Kidney capillary endothelial cell (primary cell): ENCODE data around the gene PTF1A.
A peak's percentile ranks its signal among the peaks of the same experiment; 100 is the strongest.

Experiments used
- DNase-seq: peaks from one replicate; pipeline ENCODE4 v3.0.0-alpha.2; 2018; ENCODE audit warnings: low spot score

Gene PTF1A, protein sequence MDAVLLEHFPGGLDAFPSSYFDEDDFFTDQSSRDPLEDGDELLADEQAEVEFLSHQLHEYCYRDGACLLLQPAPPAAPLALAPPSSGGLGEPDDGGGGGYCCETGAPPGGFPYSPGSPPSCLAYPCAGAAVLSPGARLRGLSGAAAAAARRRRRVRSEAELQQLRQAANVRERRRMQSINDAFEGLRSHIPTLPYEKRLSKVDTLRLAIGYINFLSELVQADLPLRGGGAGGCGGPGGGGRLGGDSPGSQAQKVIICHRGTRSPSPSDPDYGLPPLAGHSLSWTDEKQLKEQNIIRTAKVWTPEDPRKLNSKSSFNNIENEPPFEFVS

DNA sequence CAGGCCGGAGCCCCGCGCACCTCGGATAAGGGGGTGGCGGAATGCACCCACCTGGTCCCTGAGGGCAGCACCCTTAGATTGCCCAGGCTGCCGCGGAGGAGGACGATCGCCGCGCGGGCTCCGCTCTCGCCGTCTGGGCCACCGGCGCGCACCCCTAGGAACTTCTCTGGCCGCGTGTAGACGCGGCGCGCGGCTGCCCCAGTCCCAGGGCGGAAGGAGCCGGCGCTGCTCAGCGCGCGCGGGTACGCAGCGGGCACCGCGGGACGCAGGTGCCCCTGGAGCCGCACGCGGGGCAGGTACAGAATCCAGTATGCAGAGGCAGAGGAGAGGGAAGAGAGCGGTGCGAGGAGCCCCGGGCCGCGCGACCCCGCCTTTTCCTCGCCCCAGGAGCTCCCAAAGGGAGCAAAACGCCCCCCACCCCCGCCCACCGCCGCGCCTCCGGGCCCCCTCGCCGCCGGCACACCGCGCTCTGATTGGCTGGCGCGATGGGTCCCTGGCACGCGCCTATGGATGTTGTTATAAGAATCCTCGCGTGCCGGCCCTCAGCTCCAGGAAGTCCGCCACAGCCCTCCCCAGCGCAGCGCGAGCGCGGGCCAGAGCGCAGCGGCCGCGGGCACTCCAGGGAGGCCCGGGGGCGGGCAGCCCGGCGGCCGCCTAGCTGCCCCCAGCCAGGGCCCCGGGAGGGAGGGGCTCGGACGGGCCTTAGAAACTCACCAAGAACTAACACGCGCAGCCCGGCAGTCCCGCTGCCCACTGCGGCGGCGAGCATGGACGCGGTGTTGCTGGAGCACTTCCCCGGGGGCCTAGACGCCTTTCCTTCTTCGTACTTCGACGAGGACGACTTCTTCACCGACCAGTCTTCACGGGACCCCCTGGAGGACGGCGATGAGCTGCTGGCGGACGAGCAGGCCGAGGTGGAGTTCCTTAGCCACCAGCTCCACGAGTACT lies at the start of gene PTF1A:
TSS of gene PTF1A (plus strand) at position 549 of the 948 bp plus-strand sequence. CDS start at position 768, 219 bp downstream.
- no peak for DNase-seq

DNA sequence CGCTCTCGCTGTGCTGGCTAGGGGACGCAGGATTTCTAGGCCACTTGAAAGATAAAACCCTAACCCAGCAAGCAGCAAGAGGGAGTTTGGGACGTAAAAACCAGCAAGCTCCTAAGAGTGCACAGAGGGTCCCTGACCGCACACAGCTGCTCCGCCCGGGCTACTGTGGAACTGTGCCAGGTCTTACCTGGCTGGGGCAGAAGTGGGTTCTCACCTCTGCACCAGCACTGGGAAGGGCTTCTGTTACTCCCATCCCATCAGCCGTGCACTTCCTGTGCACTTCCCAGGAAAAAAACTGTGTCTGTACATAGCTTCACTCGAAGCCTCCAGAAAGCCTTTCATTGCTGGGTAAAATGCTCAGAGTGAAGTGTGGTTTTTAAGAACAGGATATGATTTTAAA lies 45.9 kb upstream of the PTF1A start:
- no peak for DNase-seq

DNA sequence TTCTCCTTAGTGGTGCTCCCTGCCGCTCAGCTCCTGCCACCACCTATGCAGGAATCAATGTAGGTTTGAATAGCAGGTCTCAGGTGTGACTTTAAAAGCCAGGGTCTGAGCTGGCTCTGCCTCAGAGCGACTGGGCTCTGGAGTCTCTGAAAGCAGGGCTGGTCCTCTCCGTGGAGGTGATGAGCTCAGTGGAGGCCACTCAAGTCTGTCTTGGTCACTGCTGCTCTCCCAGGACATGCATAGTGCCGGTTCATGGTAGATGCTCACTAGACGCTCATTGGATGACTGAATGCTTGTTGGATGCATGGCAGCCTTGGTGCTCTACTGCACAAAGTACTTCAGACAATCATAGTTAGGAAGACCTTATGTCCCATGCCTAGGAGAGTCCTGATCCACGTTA lies 45.1 kb upstream of the PTF1A start:
- DNase-seq: no peak

DNA sequence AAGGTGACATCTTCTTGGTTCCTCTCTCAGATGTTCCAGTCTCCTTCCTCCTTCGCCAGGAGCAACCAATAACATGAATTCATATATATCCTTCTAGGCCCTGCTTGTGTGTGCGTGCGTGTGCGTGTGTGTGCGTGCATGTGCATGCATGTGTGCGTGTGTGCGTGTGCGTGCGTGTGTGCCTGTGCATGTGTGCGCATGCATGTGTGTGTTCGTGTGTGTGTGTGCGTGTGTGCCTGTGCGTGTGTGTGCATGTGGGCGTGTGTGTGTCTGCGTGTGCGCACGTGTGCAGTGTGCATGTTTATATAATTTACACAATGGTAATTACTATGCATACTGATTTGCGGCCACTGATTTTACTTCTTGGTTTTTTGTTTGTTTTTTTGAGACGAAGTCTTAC lies 43.9 kb upstream of the PTF1A start:
- no peak for DNase-seq

DNA sequence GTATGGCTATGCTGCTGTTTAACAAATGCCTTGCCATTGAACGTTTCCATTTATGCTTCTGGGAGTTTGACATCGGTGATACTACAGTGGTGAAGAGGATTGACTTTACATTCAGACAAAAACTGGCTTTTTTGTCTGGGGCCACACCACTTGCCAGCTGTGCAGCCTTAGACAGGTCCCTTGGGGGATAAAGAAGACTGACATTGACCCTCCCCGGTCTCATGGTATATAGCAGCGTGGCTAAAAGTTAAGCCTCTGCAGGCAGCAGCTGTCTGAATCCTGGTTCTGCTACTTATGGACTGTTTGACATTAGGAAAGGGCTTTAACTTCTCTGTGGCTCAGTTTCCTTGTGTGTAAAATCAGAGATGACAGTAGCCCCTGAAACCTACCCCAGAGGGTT lies 42.0 kb upstream of the PTF1A start:
- no peak for DNase-seq

DNA sequence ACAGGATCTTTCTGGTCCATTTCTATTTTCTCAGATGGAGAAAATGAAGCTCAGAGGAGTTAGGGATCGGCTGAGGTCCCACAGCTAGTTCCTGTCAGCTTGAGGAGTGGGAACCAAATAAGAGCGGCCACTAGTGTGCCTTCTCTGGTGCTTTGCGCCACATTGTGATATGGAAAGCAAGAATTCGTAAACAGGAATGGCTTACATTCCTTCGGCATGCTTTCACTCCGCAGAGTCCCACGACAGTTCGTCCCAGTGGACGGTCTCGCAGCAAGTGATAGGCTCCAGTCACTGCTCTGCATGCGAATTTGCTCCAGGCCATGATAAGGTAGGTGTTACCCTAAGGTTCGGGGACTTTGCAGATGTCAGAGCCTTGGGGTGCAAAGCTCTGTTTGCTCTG lies 41.5 kb upstream of the PTF1A start:
- no peak for DNase-seq

DNA sequence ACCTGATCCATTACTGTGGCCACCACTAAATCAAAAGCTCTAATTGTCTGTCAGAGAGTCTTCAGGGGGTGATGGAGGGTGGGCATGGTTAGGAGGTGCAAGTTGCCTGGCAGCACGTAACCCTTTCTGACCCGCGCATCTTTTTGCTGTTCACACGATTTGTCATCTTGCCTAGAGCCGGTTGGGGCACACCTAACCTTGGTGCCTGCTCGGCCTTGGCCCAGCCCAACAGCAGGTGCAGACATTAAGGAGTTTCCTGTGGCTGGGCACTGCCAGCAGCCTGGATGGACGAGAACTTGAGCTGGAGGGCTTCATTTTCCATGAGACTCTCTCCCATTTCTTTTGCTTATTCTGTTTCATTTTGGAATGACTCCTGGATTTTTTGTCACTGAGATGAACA lies 41.0 kb upstream of the PTF1A start:
- no peak for DNase-seq

DNA sequence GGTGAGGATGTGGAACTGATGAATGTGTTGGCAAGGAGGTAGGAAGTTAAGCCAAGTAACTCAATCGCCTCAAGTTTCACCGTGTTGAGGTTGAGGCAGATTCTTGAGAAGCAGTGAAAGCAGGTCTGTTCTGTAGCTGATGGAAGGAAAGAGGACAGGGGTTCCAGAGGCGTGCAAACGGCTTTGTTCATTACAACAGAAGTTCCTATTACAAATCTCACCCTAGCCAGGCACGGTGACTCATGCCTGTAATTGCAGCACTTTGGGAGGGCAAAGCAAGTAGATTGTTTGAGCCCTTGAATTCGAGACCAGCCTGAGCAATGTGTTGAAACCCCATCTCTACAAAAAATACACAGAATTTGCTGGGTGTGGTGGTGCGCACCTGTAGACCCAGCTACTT lies 36.9 kb upstream of the PTF1A start:
- no peak for DNase-seq

DNA sequence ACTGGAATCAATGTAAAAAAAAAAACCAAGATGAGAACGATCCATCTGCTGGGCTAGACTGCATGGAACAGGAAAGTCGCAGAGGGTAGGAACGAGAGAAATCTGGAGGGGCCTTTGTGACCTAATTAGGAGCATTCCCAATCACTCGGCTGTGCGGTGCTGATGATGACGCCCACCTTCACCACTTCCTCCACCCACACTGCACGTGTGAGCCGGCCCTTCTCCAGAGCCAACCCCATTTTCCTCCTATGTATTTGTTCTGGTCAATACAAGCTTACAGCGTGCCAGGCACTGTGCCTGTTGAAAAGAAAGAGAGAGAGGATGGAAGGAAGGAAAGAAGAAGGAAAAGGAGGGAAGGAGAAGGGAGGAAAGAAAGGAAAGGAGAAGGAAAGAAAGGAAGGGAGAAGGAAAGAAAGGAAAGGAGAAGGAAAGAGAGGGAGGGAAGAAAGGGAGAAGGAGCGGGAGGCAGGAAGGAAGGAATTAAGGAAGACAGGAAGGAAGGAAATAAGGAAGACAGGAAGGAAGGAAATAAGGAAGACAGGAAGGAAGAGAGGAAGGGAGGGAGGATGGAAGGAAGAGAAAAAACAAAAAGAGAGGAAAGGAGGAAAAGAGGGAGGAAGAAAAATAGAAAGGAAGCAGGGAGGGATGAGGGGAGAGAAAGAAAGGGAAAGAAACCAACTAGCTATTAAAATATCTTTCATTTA lies 35.5 kb upstream of the PTF1A start:
- no peak for DNase-seq

DNA sequence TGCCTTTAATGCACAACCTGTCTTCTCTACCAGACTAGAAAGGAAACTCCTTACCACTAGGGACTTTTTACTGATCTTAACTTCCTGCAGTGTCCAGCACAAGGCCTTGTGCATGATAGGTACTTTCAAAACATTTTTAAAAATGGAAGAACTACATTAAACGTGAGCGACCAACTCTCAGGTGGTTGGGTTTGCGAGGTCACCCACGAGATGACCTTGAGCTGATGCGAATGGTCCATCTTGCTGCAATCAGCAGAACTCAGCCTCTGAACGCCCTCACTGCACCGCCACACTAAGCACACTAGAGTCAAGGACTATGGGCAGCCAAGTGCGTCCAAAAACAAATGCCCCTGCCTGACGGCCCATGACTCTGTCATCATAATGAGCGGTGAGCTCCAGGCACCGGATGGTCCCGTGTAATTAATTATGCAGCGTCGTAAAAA lies 34.9 kb upstream of the PTF1A start:
- DNase-seq: no peak

DNA sequence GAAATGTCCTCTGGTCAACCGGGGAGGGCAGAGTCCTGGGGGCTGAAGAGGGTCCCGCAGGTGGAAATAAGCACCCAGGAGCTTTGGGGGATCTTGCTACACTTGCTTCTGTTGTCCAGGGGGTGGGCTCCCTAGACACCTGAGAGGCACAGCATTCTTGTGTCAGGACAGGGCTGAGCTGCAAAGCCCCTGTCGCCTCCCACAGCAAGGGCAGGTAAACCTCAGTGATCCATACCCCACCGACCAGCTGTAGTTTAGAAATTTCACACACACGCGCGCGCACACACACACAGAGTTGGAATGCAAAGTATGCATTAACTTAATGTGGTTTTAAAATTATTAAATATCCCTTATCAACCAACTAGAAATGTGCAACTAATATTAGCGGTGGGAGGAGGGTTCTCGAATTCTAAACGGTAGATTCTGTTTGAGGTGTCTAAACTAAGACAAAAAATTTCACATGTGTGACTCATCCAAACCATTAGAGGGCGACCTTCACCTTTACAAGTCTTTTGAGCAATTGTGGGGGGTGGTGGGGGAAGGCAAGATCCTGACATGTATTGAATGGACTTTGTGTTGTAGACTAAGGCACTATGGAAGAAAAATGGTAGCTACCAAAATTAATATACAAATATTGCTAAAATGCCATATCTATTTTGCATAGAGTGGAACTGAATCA lies 34.3 kb upstream of the PTF1A start:
- peak; percentile 20 for DNase-seq

DNA sequence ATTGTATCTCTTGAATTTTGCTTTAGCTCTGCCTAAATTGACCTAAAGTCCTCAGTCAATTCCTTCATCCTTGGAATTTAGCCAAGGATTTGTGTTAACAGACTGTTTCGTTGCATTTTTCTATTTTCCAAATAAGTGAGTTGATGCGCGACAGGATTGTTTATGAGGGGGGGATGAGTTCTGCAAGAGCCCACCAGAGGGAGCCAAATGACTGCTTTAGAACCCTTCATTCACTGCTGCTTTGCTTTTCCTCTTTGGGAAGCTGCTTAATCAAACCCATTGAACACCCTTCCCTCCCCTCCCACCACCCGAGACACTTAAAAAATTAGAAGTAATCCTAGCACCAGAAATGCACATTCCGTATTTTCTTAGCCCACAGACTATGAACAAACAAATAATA lies 33.7 kb upstream of the PTF1A start:
- DNase-seq: peak; percentile 42

DNA sequence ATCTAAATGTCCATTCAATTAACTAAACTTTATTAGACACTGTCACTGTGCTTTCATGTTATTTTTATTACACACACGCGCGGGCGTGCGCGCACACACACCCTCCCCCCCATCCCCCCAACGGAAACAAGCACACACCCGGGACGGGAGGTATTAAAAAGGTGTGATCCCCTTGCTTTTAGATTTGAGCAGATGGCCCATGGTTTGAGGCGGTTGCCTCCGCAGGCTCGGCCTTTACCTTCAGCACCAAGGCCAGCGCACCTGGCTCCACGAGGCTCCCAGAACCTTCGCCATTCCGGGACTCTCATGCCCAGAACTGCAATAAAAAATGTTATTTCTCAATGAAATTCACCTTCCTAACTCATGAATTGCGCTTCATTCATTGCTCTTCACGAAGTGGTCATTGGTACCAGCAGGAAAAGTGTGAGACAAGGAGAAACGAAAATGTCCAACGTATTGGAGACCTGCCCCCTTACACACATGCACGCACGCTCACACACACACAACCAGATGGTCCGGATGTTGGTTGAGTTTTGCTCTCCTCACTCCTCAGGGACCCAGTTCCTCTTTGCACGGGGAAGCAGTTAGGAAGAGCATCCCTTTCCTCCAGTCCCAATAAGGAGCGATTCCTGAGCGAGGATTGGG lies 20.8 kb upstream of the PTF1A start:
- DNase-seq: peak; percentile 33

DNA sequence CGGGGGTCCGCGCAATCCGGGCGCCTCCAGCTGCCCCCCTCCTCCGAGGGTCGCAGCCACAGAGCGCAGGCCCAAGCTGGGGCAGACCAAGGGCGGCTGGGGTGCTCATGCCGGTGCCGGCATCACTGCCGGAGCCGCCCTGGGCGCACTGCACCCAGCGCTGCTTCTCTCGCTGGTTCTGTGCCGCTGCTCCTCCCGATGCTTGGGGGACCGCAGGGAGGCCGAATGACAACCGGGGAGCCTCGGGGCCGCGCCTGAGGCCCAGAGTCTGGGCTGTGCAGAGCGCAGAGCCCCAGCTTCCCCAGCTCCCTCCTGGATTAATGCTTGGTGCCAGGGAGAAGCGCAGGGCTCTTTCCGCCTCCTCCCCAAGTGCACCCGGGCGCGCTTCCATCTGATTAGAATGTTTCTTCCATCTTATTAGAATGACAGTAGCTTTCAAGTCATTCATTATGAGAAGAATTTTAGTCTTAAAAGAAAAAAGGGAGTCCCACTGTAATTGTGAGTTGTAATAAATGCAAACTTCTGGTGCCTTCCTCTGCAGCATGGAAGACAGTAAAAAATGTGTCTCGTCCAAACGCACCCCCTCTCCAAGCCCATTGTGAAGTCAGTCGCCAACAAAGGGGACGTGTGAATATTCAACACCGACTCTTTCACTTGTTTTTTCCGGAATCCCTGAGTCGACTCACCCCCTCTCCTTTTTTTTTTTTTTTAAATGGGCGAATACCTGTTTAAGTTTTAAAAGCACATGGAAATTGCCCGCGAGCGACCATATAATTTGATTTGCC lies 19.5 kb upstream of the PTF1A start:
- DNase-seq: no peak

DNA sequence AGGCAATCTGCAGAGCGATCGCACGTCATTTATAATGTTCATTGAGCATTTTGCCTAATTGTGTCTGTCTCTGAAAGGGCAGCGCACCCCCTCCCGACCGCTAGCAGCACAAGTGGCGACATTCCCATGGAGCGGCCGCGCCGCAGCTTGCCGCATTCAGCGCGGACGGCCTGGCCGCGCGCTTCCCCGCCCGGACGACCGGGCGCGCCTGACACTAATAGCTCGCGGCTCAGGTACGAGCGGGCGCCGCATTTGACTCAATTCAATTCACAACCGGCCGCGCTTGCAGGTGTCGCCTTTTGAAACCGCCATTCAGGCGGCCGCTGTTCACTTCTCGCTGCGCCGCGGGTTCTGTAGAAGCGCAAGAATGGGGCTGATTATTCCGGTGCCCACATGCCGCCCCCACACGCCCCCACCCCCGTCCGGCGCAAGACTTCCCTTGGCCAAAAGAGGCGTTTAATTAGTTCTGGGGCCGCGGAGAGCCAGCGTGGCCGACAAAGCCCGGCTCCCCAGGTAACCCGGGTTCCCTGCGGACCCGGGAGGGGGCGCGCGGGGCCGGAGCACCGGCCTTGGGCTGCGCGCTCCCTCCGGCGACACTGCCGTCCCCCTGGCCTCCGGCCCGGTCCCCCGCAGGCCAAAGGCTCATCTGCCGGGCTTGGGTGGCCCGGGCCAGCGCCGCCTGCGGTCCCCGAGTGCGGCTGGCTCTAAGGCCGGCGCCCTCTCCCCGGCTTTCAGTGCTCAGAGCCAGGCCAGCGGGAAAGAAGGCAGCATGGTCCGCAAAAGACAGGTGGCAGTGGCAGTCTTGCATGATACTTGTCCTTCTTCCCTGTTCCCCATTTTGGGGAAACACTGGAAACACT lies 18.7 kb upstream of the PTF1A start:
- no peak for DNase-seq

DNA sequence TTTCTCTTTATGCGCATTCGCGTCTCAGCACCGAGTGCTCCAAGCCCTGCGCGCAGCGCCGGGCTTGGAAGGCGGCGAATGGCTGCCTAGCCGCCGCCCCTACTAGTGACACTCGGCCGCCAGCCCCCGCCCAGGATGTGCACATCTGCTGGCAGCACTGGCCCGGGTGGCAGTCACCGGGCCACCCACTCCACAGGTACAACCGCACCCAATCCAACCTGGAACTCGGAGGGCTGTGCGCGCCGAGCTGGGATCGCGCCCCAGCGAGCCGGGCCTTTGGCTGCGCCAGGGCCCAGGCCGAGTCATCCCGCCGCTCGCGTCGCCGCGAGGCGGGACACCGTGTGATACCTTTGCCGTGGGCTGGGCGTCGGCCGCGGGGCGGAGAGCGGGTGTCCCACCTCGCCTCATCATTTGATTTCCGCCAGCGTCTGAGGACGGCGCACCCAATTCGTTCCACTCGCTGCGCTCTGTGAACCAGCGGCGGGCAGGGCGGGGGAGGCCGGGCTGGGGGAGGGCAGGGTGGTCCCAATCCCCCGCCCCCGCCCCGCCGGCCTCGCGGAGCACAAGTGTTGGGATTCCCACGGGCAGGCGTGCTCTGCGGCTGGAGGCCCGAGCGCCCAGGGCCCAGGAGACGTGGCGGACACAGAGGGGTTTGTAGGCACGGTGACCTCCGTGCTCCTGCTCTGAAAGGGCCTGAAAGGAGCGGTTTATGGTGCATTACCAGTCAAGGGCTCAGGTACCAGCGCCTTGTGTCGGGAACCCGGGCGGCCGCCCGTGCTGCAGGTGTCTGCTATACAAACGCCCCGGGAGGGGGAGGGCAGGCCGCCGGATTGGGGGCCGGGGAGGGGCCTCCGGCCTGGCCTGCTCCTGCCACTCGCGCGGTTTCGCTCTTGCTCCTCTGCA lies 17.8 kb upstream of the PTF1A start:
- DNase-seq: no peak

DNA sequence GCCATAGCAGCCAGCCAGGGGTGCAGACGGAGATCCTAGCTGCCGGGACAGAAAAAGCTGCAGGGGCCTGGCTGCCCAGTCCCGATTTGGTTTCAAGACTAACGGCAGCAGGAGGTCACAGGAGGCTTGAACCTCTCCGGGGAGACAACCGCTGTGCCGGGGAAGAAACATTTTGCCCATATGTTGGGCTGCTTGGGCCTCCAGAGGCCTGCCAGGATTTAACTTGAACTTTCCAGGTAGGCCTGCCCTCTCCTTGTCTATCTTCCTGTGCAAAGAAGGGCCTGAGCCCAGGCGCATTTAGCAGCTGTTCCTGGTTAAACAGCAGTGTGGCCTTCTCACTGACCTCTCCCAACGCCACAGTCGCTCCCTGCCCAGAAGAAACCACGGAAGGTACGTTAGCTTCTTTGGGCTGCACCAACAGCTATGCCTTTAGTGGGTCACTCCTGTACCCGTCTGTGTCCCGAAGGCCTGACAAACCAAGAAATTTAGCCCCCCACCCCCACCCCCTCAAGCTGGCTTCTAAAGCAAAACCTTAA lies 17.1 kb upstream of the PTF1A start:
- DNase-seq: no peak

DNA sequence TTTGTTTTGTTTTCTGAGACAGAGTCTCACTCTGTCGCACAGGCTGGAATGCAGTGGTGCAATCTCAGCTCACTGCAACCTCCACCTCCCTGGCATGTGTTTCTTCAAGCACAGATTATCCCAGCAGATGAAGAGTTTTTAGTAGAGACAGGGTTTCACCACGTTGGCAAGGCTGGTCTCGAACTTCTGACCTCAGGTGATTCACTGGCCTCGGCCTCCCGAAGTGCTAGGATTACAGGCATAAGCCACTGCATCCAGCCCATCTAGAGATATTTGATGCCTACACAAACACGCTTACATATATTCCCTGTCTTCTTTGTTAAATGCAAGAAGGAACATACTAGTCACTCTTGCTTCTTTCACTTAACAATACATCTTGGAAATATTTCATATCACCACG lies 5.9 kb upstream of the PTF1A start:
- no peak for DNase-seq
